Non-pigmented ciliary epithelial cell (primary cell): ENCODE data around the gene GGNBP2.
A peak's percentile ranks its signal among the peaks of the same experiment; 100 is the strongest.

Source experiments
- DNase-seq: peaks from one replicate; pipeline ENCODE4 v3.0.0-alpha.2; 2010; ENCODE audit warnings: low read depth

Gene GGNBP2

GRCh38 chr17:36523113-36523512 is 21.6 kb upstream of the GGNBP2 start:
- no peak for DNase-seq

DNA sequence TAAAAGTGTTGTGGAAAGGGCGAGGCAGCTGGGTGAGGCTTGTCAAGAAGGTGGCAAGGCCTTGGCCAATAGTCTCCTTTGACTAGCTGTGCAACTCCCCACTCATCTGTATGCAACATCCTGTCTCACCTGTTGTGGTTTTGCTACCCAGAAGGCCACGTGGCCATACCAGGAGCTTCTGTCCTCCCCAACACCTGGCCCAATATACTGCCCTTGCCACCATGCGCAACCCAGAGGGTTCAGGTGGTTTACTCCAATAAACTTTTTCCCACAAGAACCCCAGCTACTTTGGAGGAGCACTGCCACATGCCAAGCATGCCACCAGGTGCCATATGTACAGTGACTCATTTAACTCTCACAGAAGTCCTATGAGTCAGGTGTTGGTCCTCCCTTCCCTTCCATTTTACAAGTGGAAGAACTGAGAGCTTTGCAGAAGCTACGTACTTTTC is 20.3 kb upstream of the GGNBP2 start:
- no peak for DNase-seq

DNA sequence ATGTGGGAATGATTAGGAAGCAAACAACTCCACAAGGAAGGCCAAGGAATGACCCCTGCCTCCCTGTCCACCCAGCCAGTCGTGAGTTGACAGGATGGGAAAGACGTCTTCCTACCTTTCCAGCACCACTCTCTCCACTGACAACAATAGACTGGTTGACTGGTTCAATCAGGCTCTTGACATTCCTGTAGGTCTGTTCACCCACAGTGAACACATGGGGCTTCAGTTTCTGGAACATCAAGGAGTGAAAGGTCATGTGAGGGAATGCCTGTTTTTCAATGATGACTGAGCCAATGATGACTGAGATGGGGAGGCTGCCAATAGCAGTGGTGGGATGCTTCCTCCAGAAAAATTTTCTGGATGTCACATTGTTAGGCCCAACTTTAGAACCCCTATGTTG is 19.6 kb upstream of the GGNBP2 start:
- no peak for DNase-seq

DNA sequence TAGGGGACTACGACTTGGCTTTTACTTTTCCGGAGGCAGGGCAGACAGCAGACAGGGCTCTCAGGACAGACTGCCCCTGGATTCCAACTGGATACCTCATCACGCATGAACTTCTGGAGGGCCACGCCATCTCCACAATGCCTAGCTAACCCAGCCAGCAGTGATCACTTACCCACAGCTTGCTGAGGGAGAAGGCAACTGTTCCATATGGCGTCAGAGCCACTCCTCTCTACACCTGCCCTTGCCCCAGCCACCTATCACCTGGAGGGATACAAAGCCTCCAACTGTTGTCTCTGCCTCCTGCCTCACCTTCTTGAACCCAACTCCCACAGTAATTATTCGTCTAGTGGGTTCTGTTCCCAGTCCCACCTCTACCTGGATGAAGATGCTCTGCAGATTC is 18.8 kb upstream of the GGNBP2 start:
- DNase-seq = no peak

DNA sequence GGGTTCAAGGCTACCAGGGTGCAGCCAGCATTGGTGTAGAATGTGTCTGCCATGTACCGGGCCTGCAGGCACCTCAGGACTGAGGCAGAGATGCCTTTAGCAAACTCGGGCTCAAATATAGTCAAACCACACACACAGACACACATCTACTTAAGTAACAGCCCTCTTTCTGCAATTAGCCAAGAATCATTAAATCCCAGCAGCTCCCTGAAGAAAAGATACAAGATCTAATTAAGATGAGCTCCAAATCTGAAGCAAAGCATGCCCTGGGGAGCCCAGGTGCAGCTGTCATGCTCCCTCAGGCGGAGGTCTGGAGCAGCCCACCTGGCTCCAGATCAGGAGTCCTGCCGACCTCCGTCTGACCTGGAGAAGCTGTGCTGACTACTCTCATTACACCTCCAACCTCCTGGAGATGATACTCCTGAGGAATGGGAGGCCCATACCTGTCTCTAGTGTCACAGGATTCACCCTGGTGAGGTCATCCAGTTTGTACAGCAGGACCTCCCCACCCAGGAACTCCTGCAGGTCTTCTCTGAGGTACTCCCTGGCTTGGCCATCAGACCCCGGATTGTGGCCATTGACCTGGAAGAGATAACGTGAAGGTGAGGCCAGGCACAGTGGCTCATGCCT is 17.0 kb upstream of the GGNBP2 start:
- DNase-seq = no peak

DNA sequence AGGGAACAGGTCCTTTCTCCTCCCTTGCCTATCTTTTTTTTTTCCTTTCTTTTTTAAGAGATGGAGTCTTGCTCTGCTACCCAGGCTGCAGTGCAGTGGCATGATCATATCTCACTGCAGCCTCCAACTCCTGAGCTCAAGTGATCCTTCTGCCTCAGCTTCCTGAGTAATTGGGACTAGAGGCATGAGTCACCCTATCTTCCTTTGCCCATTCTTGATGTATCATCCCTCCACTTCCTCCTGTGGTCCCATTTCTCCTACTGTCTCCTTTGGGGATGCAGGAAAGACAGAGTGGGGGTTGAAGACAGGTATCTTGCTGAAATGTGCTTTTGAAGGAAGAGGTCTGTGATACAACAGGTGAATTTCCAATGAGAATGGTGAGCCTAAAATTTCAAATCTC is 15.6 kb upstream of the GGNBP2 start:
- DNase-seq = no peak

GRCh38 chr17:36532435-36532975 is 12.2 kb upstream of the GGNBP2 start:
- no peak for DNase-seq

DNA sequence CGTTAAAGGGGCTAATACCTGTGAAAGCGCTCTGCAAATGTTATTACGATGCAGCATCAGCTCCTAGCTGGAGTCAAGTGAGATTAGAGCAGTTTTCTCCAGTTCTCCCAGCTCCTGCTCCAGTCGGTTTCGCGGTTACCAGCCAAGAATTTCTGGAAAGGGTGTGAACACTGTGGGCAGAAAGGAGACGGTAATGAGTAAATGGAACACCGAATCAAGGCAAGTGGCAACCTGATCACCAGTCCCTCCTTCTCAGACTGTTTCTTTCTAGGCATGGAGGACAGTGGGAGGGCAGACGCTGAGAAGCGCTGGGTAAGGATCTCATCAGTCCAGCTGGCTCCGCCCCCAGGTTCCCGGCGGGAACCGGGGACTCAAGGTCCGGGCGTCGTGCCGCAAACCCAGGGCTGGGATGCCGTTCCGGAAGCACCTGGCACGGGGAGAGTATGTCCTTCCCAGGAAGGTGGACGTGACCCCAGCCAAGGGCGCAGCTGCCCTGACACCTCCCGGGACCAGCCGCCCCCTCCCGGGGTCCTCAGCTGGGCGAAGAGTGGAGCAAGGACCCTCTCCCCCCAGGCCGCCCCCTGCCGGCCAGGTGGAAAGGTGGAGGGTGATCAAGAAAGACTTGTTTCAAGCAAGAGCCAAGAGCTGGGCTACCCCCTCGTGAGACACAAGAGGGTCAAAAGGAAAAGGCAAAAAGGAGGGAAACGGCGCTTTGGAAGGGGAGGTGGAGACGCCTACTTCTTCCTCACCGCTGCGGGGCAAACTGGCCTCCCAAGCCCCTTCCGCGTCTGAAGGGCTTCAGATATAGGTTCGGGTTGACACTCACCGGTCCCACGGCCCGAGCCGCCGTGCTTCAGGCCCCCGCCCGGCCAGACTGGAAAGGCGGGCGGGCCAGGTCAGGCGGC is 10.5 kb upstream of the GGNBP2 start:
- DNase-seq = no peak

DNA sequence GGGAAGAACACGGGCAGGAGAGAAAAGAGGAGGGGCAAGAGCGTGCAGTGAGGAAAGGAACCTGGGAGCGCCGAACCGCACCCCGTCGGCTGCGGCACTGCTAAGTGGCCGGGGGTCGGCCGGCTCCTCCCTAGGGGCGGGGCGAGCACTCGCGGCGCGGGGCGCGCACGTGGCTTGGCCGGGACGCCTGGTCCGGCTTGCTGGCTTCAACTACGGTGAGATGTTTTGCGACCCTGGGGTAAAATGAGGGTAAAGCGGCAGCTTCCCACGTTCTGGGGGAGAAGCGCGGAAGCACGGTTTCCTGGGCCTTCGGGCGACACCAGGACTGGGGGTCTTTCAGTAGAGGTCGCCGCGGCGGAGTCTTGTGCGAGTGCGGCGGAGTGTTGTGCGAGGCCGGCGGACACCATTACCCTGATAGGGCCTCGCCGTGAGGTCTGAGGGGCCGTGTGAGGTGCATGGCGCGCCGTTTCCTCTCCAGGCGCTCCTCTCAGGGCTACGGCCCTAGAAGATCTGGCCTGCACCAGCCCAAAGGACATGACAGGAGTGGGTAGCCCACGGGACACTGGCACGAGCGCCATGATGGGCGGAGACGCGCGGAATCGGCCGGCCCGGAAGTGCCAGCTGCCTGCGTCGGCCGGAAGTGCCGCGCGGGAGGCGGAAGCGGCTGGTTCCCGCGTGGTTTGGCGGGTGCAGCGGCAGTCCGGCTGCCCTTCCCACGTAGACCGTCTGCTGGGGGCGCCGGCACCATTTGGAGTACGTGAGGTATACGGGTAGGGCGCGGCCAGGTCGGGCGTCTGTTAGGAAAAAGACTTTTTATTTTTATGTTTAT is 9.7 kb upstream of the GGNBP2 start, which contains the start of the genes MYO19 and PIGW:
MYO19 (minus strand) TSS at position 29 of the 829 bp plus-strand sequence. CDS start 2,330 bp downstream, outside the sequence.
PIGW (plus strand) TSS at position 148 of the 829 bp plus-strand sequence. CDS start 2,115 bp downstream, outside the sequence.
- no peak for DNase-seq

GRCh38 chr17:36535669-36536081 is 9.0 kb upstream of the GGNBP2 start:
- no peak for DNase-seq

GRCh38 chr17:36540696-36541095 is 4.0 kb upstream of the GGNBP2 start:
- no peak for DNase-seq

- DNase-seq = no peak
These were observed 2.0 kb upstream of the GGNBP2 start for GRCh38 chr17:36542755-36543154.

DNA sequence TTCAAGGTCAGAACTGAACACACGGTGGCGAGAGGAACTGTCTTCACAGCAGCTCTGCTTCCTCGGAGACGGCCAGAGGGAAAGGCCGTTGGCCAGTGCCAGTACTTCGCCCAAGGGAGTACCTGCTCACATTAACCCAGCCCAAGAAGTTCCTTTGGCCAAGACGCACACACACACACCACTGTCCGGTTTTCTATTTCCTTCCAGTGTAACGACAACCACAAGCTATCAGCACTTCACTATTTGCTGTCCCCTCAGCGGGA is 744 bp upstream of the GGNBP2 start:
- DNase-seq = no peak

DNA sequence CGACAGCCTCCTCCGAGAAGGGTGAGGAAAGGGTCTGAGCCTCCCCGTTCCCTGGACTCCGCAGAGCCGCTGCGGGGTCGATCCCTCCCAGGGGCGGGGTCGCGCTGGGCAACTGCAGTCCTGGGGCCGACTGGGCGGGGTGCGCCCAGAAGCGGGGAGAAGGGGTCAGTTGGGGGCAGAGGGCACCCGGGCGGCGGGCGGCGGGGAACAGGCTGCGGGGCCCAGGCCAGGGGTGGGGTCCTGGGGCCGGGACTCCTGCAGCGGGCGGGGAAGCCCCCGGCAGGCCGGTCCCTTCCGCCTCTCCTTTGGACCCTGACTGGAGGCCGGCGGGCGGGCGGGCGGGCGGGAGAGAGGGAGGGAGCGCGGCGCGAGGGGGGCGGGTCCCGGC is 352 bp downstream of the GGNBP2 start:
- DNase-seq = no peak

GRCh38 chr17:36545465-36546417 is 1.0 kb downstream of the GGNBP2 start:
- DNase-seq = peak; percentile 91

- no peak for DNase-seq
These were observed 1.8 kb downstream of the GGNBP2 start for GRCh38 chr17:36546418-36547093.

- DNase-seq = no peak
These were observed 3.1 kb downstream of the GGNBP2 start for GRCh38 chr17:36547776-36548175.

DNA sequence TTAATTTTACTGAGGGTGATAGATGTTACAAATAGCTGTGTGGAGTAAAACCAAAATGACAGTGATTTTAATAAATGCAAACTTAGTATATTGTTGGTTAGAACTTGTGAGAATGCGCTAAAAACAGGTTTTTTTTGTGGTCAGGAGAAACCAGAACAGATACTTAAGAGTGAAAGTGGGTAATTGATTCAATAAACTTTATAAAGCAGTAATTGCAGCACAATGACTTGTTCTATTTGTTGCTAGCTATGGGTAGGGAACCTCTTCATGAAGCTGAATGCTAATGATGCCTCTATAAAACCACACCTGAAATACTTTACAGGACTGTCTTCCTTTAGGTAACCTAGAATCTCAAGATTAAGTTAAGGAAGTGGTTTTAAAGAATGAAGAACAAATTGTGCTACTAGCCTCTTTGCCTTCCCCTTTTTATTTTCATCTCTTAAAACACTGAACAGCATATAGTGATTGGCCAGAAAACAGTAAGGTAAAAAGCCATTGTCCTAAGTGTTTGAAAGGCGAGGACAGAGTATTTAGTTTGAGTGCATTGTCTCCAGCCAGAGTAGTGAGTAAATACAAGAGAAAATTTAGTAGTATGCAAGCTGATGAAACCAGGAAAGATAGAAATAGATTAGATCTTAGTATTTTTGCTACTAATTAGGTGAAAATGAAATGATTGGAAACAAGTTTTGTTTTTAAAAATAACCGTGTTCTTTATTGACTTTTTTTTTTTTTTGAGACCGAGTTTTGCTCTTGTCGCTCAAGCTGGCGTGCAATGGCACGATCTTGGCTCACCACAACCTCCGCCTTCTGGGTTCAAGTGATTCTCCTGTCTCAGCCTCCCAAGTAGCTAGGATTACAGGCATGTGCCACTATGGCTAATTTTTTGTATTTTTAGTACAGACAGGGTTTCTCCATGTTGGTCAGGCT is 6.0 kb downstream of the GGNBP2 start:
- DNase-seq = no peak

DNA sequence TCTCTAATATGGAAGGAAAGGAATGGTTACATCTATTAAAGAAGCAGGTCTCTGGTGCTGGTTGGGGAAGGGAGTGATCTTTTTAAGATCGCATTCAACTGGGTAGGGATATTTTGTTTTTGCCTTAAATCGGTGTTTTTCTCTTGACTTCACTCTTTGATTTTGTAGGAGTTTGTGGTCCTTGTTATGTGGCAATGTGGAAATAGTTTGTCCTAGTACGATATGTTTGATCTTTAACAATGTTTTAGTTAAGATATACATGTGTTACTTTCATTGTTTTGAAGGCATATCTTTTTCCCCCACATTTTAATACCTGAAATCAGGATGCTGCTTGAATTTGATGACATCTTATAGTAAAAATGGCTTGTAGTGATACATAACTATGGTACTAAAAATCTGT is 8.7 kb downstream of the GGNBP2 start:
- no peak for DNase-seq
